HG03565 (cell line): ENCODE data around the gene CDA.

Experiments used
- ATAC-seq: cut with Tn5 transposase; IDR thresholded peaks from one replicate; pipeline ENCODE4 v1.9.1; 2021; ENCODE audit warnings: mild to moderate bottlenecking, moderate library complexity; ENCODE audit not compliant: unreplicated experiment

CDA gene

GRCh38 chr1:20588634-20589225, at the start of gene CDA:
TSS of gene CDA (plus strand) at chr1:20589097. CDS start at chr1:20589130, 33 bp downstream.
- no peak for ATAC-seq

GRCh38 chr1:20540281-20540680, 48.6 kb upstream of the CDA start:
- no peak for ATAC-seq

- ATAC-seq = no peak
Observed at GRCh38 chr1:20546637-20547036, 42.3 kb upstream of the CDA start.

- no peak for ATAC-seq
Observed at GRCh38 chr1:20551161-20551560, 37.7 kb upstream of the CDA start.

GRCh38 chr1:20551945-20552727, 36.8 kb upstream of the CDA start, which contains the start of gene FAM43B:
TSS of gene FAM43B (plus strand) at chr1:20552573. CDS start at chr1:20552974, 401 bp downstream.
- no peak for ATAC-seq

GRCh38 chr1:20552728-20553445, 36.0 kb upstream of the CDA start:
- ATAC-seq = no peak

GRCh38 chr1:20555025-20555757, 33.7 kb upstream of the CDA start:
- ATAC-seq = no peak

GRCh38 chr1:20555758-20556120, 33.2 kb upstream of the CDA start:
- ATAC-seq = no peak

- no peak for ATAC-seq
Observed at GRCh38 chr1:20558191-20558590, 30.7 kb upstream of the CDA start.

- no peak for ATAC-seq
Observed at GRCh38 chr1:20560966-20561365, 27.9 kb upstream of the CDA start.

GRCh38 chr1:20565234-20565633, 23.7 kb upstream of the CDA start:
- ATAC-seq = no peak

GRCh38 chr1:20569523-20570098, 19.3 kb upstream of the CDA start:
- ATAC-seq = no peak

- no peak for ATAC-seq
Observed at GRCh38 chr1:20571427-20571826, 17.5 kb upstream of the CDA start.

- no peak for ATAC-seq
Observed at GRCh38 chr1:20573987-20574386, 14.9 kb upstream of the CDA start.

GRCh38 chr1:20574686-20575540, 14.0 kb upstream of the CDA start:
- no peak for ATAC-seq

GRCh38 chr1:20575541-20576336, 13.2 kb upstream of the CDA start:
- ATAC-seq = no peak

- ATAC-seq = no peak
Observed at GRCh38 chr1:20578062-20578461, 10.8 kb upstream of the CDA start.

GRCh38 chr1:20578721-20579395, 10.0 kb upstream of the CDA start:
- no peak for ATAC-seq

GRCh38 chr1:20584890-20585289, 4.0 kb upstream of the CDA start:
- ATAC-seq = no peak
